Dermis microvascular lymphatic vessel endothelial cell (primary cell): ENCODE results near the gene NRIP1. TPM values are rescaled to one million over a fixed set of nuclear protein-coding genes. Genes with fewer than 3 reads are reported as not detected.

Experiments
- DNase-seq, 2 donors: peaks; one replicate each; pipeline versions ENCODE4 v3.0.0 to v3.0.0-alpha.2; 2010; ENCODE audit warnings: low read depth in 2 of 2
- total RNA-seq: library from RNA; depleted of rRNA; stranded (reverse); fragments of >200 nt; gene quantifications from 2 replicates; pipeline ENCODE4 v1.2.1, GENCODE V29; 2014

NRIP1 gene
- total RNA-seq, 1 donor from 2014 or later, result 35.6 TPM

DNA sequence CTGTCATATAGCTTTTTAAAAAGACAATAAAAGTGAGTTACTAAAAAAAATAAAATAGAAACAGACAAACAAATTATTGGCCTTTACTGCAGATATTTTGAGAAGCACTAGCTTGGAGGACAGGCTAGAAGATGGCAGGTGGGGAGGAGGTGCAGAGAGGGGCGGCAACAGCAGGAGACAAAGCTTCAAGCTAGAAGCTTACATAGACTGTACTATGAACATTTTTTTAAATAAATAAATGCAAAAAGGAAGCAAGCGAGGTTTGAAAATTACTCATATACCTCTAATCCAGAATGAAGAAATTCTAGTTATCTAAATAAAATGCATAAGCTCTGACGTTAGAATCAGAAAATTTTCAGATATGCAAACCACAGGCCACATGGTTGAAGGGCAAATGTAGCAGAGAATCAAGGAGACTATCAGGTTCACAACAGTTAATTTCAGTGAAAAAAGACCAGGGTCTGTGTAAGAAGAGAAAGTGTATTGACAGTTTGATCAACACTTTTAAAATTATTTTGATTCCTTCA is 54.9 kb downstream of the NRIP1 start:
- no peak for DNase-seq

DNA sequence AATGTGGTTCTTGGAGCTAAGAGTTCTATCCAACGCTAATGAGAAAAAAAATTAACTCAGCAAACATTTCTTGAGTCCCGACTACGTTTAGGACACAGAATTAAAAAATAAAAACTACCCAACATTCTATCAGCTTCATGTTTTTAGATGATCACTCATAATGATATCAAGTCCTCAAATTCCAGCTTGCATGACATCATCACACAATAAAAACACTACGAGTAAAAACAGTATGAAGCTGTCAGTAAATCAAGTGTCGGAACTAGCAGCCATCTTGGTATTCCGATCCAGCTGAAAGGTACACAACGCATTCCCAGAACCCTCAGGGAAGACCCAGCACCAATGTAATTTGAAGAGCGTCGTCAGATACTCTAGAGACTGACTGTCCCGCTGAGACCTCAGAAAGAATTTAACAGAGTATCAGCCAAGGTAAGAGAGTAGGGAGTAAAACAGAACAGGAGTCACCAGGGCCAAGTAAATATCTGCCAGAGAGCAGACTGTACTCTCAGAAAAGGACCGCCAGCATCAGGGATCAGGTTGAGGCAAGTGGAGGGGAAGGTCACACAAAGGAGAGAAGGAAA is 57.0 kb downstream of the NRIP1 start:
- no peak for DNase-seq

DNA sequence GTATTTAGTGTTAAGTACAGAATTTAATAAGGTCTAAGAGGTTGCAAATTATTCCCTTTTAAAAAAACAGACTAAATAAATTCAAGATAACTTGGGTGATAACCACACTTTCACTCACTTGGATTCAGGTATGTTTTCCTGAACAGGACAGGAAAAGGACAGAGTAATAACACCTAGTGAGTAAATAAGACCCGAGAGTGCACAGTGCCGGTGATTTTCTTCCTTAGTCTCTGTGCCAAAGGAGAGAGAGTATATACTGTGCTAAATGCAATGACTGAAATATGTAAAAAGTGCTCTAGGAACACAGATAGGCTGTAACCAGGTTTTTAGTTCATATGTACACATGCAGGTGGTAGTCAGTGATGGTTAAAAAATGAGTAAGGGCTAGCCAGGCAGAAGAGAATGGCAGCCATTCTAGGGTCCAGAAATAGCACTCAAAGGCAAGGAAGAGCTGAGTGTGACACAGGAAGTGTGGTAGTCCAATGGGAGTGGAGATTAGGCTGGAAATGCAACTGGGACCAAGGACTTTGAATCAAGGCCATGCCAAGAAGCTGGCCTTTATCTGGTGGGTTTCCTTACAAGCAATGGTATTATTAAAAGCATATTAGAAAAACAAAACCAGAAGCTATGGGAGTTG is 58.1 kb downstream of the NRIP1 start:
- no peak for DNase-seq

DNA sequence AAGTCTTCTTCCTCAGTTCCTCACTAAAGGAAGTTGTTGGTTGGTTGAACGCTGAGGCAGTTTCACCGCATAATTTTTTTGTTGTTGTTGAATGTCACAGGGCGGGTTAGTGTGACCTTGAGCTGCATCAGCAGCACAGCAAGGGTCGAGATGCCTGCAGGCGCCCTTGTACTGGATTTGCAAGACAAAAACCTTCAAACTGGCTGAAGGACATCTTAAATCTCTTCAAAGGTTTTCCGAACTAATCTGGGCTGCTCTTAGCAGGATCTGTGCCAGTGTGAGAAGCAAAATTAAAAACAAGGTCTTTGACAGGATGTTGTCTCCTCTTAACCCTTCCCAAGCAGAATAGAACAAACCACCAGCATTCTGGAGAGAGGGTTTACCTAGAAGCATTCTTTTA is 59.4 kb downstream of the NRIP1 start:
- DNase-seq, result no peak

DNA sequence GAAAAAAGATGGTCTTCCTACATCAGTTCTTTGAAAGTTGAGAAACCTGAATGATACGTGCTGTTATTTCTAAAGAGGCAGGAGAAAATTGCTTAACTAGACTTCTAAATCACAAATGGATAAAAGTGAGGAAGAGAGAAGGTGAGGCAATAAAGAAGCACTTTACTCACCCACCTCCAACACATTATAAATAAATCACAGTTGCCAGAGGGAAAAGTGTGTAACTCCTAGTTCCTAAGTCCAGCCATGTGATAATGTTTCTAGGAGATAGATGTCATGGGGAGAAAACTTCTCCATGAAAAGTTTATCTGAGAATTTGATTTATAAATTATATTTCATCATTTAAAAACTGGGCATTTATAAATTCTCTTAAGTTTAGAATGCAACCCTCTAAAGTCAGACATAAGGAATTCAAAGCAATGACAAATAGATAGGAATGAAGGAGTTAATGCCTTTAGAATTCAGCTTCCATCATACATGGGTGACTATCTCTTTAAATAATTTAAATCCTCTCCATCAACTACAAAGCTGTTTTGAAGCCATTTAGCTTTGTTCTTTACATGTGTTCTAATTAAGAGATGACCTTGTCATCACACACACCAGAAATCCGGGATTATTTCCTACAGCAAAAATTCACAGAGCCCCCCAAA is 60.0 kb downstream of the NRIP1 start:
- no peak for DNase-seq

DNA sequence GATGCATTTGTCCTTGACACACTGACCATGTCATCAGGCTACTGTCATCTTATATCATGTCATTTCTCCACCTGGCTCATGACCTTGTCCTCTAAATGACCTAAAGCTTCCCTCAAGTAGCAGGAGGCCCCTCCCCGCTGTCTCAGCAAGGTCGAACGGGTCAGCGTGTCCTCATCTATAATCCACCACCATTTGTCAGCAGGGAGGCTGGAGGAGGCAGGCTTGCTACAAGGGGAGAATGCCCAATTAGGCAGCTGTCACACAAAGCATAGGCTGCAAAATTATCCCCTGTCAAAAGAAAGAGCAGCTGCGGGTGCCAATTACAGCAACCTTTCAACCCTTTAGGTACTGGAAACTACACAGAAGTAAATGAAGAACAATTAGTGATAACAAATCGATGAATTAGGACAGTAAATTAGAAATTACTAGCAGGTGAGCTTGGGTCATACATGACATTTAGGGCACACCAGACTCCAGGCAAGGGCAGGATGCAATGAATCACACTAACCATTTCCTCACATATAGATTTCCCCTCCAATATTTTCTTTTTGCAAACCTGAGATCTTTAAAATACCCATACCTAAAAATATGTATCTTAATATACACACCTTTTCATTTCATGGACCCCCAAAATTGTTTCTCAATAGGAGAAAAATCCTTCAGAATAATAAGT is 61.2 kb downstream of the NRIP1 start:
- no peak for DNase-seq

DNA sequence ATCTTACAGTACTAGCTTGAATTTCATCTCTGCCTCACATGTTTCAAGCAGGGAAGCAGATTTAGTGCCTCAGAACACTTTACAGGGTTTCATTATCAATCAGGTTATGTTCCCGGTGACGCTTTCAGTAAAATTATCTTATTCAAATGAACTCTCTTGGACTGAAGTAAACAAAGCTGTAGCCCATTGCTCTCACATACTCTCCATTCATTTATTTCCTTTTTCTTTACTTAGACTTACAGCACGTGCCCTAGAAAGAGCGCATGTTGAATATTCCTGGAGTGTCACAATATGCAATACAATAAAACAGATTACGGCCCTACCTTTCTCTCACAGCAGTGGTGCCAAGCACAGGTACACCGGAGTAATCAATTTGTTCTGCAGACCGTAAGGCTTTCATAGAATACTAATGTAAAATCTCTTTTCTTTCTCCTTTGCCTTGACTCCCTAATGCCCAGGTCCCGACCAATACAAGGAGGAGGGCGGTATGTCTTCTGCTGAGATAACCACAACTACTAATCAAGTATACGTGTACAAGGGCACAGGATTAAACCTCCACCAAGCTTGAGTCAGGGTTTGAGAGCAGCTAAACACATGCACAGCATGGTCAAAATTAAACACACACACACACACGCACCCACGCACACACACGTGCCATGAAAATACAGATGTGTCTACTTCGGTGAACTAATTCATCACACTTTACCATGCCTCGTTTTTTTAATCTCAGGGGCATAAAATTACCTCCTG is 62.8 kb downstream of the NRIP1 start:
- DNase-seq, result no peak

DNA sequence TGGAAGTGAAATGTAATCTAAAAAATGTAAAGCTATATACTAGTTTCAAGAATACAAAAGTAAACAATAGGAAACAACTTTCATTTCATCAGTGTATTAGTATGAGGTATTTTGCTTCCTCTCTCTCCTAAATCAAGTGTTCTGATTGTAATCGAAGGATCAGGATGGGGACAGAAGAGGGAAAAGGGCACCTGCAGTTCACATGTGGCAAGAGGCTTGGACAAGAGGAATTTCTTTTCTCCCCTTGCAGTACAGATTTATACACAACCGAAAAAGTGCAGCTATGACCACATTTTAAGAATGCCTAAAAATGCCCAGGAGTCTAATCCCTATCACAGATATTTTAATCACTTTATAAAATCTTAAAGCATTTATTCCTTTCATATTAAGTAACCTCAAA is 63.7 kb downstream of the NRIP1 start:
- no peak for DNase-seq

DNA sequence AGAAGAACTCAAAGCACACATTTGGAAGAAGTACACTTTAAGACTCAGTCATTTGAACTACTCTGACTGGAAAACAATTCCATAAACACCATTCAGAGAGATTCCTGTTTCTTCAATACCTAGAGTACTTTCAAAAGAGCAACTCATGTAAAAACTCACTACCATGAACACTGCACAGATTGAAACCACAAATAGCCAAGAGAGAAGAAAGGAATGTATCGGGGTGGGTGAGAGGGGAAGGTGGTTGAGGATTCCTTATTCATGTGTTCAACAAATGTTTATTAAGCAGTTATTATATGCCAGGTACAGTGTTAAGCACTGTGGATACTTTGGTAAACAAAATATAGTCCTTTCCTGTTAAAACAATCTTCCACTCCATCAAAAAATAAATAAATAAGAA is 64.7 kb downstream of the NRIP1 start:
- DNase-seq, result no peak

DNA sequence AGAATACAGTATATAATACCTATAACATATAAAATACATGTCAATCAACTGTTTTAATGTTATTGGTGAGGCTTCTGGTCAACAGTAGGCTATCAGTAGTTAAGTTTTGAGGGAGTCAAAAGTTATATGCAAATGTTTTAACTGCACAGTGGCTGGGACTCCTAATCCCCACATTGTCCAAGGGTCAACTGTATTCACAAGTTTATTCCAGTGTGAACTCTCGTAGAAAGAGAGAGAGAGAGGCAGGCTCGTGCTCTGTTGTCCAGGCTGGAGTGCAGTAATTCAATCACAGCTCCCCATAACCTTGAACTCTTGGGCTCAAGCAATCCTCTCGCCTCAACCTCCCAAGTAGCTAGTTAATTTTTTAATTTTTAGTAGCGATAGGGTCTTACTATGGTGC is 66.0 kb downstream of the NRIP1 start:
- no peak for DNase-seq

DNA sequence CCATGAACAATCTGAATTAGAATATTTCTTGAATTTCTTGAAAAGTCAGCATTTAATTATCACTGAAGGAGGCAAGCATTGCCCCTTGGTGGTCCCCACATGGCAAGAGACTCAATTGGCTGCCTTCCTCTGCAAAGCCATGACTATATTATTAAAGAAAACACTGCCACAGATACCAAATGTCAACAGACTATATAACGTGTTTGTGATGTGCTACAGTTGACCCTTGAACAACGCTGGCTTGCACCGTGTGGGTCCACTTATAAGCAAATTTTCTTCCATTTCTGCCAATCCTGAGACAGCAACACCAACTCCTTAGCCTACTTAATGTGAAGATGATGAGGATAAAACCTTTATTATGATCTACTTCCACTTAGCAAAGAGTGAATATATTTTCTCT is 66.5 kb downstream of the NRIP1 start:
- no peak for DNase-seq

DNA sequence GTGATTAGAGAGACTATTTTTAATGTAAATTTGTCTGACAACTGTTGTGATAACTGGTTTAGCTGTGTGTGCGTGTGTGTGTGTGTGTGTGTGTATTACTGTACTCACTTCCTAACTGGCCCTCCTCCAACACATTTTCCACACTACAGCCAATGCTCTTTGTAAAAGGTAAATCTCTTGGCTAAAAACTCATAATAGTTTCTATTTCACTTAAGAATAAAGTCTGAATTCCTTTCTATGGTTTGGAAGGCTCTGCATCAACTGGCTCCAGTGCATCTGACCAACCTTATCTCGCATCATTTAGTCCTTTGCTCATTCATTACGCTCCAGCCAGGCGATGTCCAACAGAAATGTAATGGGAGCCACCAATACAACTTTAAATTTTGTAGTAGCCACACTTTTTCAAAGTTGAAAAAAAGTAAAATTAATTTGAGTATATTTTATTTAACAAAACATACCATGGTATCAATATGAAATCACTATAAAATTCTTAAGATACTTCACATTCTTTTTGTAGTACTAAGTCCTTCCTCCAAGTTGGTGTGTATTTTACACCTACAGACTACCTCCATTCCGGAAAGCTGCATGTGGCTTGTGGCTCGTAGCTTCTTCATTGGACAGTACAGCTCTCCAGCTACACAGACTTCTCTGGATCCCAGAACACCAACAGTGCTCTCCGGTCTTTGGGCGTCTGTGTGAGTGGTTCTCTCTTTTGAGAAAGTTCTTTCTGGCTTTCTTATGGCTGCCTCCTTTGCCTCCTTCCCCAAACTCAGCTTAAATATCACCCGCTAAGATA is 68.9 kb downstream of the NRIP1 start:
- DNase-seq, result peak; percentile 85 to 88

DNA sequence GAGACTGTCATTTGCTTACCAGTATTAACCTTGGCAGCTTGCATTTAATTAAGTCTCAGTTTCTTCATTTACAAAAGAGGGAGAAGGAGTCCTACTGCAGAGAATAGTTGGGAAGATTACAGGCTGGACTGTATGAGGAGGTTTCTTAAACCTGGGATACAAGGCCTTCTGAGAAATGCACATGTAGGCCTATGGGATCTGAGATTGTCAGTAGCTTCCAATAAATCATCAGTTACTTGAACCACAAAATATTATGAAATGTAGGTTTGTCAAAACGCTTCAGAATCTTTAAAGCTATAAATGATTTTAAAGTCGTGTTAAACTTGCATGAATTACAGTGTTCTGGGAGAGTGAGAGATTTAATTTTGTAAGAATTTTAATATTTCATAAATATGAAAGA is 69.6 kb downstream of the NRIP1 start:
- no peak for DNase-seq

DNA sequence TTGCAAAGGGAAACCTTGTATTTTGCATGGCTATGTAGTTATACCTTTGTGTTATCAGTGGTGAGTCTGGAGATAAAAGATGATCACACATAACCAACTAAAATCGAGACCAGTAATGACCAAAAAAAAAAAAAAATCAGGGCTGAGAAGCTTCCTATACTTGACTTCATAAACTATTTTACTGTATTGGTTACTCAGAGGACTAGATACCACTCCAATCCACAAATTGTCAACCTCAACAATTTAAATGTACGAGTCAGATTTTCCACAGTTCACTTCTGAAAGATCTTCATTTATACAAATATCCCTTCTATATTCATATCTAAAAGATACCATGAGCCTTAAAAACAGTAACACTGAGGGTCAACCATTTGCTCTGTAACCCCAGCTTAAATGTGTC is 71.7 kb downstream of the NRIP1 start:
- DNase-seq, result no peak

DNA sequence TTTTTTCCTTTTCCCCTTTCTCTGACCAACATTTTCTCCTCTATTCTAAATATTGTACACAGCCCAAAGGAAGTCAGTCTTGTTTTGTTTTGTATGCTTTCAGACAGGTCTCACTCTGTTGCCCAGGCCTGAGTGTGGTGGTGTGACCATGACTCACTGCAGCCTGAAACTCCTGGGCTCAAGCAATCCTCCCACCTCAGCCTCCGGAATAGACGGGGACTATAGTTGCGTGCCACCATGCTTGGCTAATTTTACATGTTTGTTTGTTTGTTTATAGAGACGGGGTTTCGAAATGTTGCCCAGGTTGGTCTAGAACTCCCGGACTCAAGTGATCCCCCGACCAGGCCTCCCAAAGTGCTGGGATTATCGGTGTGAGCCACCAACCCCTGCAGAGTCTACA is 72.8 kb downstream of the NRIP1 start:
- peak in 1 of 2 donors; percentile 67 for DNase-seq

DNA sequence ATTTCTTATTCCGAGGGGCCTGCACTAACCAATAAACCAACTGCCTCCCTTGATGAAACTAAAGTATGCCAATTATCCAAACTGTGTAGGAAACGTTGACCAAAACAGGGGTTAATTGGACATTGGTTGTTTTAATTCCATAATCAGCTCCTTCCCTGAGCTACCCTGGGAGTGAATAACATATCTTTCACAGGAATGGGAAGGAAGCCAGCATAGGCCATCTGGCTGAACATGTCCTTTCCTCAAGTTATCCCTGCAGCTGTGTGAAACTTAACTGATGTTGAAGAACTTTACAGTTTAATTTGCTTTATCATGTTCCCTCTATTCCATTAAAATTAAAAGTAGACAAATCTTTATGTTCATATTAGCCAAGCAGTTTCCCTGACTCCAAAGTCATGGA is 75.4 kb downstream of the NRIP1 start:
- DNase-seq, result peak in 1 of 2 donors; percentile 19

DNA sequence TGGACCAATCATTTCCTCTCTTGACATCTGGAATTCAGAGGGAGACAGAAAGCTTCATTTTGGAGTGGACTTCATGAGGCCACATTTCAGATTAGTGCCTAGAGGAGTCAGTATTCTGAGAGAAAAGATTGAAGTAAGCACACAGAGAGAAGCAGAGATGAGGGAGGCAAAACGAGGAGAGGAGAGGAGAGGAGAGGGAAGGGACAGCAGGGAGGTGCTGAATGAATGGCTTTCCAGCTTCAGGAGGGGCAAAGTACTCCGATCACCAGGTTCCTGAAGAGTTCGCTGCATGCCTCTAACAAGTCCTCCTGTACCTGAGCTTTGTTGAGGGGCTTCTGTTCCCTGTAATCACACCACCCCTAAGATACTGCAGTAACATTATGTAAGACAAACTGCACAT is 76.0 kb downstream of the NRIP1 start:
- DNase-seq, result no peak

DNA sequence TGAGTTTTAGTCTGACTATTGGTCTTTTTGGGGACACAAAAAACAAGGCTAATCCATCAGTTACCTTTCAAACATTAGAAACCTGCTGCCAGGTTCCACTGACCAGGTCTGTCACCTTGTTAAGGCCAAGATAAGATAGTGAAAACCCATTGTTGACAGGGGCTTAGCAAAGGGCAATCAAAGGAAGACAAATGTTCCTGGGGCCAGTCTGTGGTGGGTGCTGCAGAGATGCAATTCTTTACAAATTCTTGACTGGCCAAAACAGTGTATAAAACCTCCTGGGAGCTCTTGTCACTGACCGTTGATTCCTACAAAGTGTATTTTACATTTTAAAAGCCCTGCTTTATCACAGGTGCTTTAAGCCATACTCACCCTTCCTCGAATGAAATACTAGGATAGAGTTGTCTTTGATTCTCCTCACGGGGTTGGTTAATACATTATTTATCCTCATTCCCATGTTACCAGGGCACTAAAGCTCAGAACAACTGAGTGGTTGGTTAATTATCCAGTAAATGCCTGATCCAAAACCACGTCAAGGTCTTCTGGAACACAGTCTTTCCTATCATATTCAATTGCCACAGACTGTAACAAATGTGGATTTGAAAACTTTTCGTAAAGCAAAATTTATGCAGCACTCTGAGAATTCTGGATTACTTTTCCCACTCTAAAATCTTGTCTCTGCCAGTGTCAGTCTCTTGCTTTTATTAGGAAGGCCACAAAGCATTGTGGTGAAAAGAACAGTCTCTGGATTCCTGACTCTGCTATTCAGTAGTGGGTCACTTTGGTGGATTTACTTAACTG is 77.2 kb downstream of the NRIP1 start:
- no peak for DNase-seq

DNA sequence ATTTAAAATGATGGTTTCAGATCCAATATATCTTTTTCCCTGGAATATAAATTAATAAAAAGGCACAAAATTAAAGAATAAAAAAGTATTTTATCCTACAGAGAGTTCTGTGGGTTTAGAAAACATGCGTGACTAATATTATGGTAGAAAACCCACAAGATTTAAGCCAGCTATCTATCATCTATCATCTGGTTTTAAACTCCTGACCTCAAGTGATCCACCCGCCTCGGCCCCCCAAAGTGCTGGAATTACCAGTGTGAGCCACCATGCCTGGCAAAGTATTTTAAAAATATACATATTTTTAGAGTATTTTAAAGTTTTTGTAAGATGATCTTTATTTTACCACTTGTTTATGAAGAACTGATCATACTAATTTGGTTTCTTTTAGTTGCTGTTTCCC is 79.5 kb downstream of the NRIP1 start:
- no peak for DNase-seq

DNA sequence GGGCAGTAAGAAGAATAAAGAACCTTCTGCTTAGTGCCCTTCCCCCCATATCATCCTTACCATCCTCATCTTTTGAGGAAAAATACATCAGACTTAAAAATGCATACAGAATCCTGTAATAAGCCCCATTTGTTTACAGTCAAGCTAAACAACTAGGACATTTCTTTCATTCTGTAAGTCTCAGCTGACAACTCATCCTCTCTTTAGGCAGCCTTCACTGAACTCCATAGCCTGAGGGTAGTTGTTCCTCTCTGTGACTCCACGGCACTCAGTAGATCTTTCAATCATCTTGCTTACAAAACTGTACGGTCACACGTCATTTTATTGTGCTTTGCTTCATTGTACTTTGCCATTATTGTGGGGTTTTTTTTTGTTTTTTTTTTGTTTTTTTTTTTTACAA is 82.5 kb downstream of the NRIP1 start:
- no peak for DNase-seq
